HG02852 (cell line): ENCODE results near the gene NR6A1.

ENCODE experiments used
- ATAC-seq: cut with Tn5 transposase; IDR thresholded peaks from one replicate; pipeline ENCODE4 v1.9.1; 2021; ENCODE audit warnings: mild to moderate bottlenecking, moderate library complexity; ENCODE audit not compliant: unreplicated experiment

NR6A1 gene

DNA sequence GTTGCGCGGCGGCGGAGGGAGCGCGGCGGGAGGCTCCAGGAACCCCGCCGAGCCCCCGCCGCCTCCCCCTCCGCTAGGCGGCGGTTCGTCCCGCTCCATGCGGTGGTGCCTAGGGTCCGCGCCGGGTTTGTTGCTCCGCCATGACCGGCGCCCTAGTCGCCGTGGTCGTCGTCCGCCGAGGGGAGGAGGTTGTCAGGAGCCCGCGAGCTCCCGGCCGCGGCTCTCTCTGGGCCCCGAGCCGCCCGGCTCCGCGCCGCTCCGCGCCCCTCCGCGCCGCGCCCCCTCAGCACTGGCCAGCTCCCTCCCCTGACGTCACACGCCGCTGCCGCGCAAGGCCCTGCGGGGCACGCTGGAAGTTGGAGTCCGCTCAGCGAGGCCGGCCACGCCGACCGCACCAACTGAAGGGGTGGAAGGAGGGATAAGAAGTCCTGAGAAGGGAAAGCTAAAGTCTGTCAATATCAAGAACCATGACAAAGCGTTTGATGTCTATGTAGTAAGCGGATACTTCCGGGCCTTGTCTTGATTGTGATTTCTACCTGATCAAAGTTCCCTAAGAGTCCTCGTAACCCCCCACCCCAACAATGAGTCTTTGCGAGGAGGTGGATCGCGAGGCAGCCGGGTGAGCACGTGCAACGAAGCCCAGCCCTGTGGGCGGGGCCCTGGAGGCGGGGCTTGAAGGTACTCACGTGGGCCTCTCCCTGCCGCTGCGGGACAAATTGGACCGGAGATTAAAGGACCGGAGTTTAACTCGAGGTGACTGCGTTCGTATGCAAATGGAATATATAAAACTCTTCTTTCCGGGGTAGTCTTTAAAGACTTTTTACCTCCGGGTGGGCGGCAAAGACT lies at the start of gene NR6A1:
TSS of gene NR6A1 (minus strand) at position 291 of the 846 bp plus-strand sequence.
- ATAC-seq, result peak; percentile 88

DNA sequence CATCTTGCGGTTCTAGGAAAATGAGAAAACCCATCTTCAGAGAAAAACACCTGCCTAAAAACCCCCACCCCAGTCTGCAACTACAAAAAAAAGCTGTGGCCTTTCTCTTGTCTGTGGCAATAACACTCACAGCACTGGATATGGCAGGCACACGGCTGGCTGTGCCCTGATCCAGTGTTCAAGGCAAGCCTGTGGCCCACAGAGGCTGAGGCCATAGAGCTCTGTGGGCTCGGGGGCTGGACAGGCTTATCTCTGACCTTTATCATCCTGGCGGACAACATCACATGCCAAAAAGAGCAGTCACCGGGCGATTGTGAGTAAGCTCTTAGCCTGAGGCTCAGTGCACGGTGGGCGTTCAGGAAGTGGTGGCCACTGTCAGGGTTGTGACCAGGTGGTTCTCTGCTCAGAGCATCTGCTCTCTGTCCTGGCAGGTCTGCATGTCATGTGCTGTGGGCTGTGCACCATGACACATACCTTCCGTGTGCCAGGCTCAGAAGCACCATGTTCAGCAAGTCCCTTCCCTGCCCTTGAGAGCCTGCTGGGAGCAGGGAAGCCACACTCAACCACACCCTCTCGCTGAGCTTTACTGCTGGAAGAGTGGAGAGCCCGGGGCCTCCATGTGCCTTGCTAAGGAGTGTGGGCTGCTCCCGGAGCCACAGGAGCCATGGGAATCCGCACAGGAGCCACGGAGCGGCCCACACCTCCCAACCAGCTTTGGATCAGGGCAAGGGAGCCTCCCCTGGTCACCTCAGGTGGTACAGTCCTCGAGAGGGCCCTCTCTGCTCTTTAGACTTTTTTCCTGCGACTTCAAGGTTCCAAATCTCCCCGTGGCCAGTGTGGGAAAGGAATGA lies 47.5 kb upstream of the NR6A1 start:
- ATAC-seq, result peak; percentile 62

DNA sequence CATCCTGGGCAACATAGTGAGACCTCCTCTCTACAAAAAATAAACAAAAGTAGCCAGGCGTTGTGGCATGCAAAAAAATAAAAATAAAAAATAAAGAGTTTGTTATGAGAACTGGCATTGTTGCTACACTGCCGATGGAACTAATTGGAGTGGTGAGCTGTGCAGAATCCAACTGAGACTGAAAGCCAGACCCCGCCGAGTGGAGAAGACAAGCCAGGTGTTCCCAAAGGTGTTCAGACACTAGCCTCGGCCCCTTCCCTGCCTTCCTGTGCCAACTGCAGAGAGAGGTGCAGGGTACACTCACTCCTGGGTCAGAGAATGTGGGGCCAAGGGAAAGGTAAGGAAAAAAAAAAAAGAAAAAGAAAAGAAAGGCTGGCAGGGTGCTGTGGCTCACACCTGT lies 44.5 kb upstream of the NR6A1 start:
- no peak for ATAC-seq

- ATAC-seq, result no peak
Measured at GRCh38 chr9:124814164-124814535, 43.0 kb upstream of the NR6A1 start.

- ATAC-seq, result no peak
Measured at GRCh38 chr9:124813501-124814163, 42.5 kb upstream of the NR6A1 start.

GRCh38 chr9:124813041-124813440 lies 41.9 kb upstream of the NR6A1 start:
- no peak for ATAC-seq

GRCh38 chr9:124812441-124812876 lies 41.3 kb upstream of the NR6A1 start:
- no peak for ATAC-seq

GRCh38 chr9:124810663-124811355 lies 39.7 kb upstream of the NR6A1 start:
- no peak for ATAC-seq

GRCh38 chr9:124809741-124810500 lies 38.8 kb upstream of the NR6A1 start:
- no peak for ATAC-seq

- no peak for ATAC-seq
Measured at GRCh38 chr9:124809211-124809610, 38.1 kb upstream of the NR6A1 start.

- ATAC-seq, result no peak
Measured at GRCh38 chr9:124808246-124808956, 37.3 kb upstream of the NR6A1 start.

GRCh38 chr9:124805186-124805585 lies 34.1 kb upstream of the NR6A1 start:
- no peak for ATAC-seq

DNA sequence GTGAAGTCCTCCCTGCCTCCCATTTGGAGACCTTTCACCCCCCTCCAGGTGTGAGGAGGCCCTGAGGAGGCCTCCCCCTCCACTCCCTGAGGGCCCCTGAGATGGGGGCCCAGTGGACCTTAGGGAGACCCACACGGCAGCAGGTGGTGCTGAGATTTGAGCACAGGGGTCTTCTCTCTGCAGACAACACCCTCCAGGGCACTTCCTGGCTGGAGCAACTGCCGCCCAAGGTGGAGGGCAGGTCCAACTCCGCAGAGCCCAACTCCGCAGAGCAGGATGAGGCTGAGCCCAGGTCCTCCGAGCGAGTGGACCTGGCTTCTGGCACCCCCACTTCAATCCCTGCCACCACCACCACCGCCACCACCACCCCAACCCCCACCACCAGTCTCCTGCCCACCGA lies 32.8 kb upstream of the NR6A1 start:
- ATAC-seq, result no peak

DNA sequence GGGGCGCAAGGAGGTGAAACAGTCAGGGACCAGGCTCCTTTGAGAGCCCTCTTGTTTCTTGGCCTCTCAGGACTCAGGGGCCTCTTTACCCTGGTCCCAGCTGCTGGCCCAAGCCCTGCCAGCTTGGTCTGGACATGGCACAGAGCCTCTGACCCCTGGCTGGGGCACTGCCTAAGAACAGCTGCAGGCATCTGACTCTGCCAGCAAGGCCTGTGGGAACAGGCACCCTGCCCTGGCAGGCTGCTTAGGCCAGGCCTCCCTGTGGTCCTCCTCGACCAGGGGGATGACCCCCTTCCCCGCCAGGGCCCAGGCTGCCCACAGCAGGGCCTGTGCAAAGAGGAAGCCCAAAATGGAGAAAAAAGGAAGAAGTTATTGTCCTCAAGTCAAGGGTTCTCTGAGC lies 31.3 kb upstream of the NR6A1 start:
- no peak for ATAC-seq

DNA sequence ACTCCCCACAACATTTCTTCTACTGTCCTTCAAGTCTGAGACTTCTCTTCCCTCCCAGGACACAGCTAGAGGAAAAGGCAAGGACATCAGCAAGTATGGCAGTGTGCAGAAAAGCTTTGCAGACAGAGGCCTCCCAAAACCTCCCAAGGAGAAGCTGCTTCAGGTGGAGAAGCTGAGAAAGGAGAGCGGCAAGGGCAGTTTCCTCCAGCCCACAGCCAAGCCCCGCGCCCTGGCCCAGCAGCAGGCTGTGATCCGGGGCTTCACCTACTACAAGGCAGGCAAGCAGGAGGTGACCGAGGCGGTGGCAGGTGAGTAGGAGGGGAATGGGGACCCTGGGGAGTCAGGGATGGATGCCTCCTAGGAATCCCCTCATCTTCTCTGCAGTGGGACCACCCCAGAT lies 30.2 kb upstream of the NR6A1 start:
- no peak for ATAC-seq

- peak; percentile 60 for ATAC-seq
Measured at GRCh38 chr9:124800306-124801259, 29.5 kb upstream of the NR6A1 start.

DNA sequence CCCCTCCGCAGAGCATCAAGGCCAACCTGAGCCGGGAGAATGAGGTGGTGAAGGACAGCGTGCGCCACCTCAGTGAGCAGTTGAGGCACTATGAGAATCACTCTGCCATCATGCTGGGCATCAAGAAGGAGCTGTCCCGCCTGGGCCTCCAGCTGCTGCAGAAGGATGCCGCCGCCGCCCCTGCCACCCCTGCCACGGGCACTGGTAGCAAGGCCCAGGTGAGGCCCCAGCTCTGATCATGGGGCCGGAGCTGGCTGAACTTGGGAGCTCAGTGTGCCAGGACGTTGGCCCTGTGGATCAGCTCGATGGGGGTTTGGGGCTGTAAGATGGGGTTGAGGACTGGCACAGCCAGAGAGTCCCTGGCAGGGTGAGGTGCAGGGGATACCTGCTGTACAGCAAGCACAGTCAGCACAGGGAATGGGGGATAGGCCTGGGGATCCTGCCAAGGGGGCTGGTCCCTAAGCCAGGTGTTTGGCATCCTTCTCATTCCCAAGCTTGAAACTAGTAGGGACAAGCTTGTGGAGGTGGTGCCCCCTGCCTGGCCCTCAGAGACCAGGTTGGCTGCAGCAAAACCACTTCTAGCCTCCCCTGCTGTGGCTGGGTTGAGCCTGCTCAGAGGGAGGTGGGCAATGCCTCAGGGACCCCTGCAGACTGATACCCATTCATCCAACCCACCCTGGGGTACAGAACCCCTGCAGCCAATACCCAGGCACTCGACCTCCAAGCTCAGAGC lies 28.3 kb upstream of the NR6A1 start:
- no peak for ATAC-seq
